ENCODE results near the gene MAST4. TPM values are rescaled to one million over a fixed set of nuclear protein-coding genes. Genes with fewer than 3 reads are reported as not detected.

MAST4 gene
- total RNA-seq, 1 experiment from 2014 or later = 26.5 TPM

DNA sequence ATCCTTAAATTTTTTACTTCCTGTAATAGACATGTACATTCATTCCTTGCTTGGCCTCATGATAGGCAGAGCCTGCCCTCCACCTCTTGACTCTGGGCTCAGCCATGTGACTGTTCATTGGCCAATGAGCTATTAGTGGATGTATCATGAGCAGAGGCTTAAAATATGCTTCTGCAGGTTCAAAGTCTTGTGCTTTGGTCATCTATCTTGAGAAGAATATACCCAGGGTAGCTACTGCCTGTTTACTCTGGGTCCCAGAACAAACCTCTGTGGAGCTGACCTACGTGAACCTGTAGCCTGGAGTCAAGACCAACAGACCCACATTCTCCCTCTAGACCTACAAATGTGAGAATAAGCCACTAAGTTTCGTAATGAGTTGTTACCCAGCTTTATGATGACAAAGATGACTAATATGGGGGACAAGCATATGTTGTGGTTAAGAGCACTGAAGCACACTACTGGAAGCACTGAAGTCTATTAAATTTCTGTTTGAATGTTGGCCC lies 244.4 kb downstream of the MAST4 start:
- BruUV-seq (replicated peaks) = no TSS peak
- no peaks in the 10 kb centered on the region for H3K27me3 Mint-ChIP-seq (ENCODE audit: insufficient read depth, unreplicated experiment)
- TF ChIP-seq, protein P1, sequence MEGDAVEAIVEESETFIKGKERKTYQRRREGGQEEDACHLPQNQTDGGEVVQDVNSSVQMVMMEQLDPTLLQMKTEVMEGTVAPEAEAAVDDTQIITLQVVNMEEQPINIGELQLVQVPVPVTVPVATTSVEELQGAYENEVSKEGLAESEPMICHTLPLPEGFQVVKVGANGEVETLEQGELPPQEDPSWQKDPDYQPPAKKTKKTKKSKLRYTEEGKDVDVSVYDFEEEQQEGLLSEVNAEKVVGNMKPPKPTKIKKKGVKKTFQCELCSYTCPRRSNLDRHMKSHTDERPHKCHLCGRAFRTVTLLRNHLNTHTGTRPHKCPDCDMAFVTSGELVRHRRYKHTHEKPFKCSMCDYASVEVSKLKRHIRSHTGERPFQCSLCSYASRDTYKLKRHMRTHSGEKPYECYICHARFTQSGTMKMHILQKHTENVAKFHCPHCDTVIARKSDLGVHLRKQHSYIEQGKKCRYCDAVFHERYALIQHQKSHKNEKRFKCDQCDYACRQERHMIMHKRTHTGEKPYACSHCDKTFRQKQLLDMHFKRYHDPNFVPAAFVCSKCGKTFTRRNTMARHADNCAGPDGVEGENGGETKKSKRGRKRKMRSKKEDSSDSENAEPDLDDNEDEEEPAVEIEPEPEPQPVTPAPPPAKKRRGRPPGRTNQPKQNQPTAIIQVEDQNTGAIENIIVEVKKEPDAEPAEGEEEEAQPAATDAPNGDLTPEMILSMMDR (IDR thresholded peaks at IDR 0.05; ENCODE audit: unreplicated experiment) = no peak
- CTCF ChIA-PET = interaction anchor here (0.6 to 2.4 kb wide), 4 partner anchors 10 to 239 kb away, joined by 3 to 15 read pairs (median 5); no protein-coding TSS in a partner anchor
- no peaks in the 10 kb centered on the region for H3K9me3 Mint-ChIP-seq (ENCODE audit: unreplicated experiment)
- no peak overlapping the region for H3K27ac Mint-ChIP-seq (ENCODE audit: low read depth, unreplicated experiment)
- H3K36me3 Mint-ChIP-seq (ENCODE audit: insufficient read depth, unreplicated experiment) = no peaks in the 10 kb centered on the region
- H3K4me3 Mint-ChIP-seq (ENCODE audit: unreplicated experiment) = no peak overlapping the region
- intact Hi-C loops (cut with micrococcal nuclease) = no loop called here
- POLR2A ChIA-PET = interaction anchor here (0.7 to 5.3 kb wide), 5 partner anchors 9 to 1319 kb away, joined by 3 to 27 read pairs (median 3); no protein-coding TSS in a partner anchor
- H3K4me1 Mint-ChIP-seq (ENCODE audit: insufficient read depth, unreplicated experiment) = peaks cover 10% of the 10 kb centered on the region
- peak; percentile 22 for DNase-seq (ENCODE audit: unreplicated experiment)

DNA sequence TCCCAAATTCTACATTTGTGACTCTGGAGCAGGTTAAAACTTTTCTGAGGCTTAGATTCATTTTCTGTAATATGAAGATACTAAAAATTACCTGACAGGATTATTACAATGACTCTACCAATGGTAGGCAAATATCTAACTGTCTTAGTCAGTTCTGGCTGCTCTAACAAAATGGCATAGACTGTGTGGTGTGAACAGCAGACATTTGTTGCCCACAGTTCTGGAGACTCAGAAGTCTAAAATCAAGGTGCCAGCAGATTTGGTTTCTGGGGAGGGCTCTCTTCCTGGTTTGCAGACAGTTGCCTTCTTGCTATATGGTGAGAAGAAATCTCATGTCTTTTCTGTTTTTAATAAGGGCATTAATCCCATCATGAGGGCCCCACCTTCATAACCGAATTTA lies 245.1 kb downstream of the MAST4 start:
- Mint-ChIP-seq H3K9me3 (ENCODE audit: unreplicated experiment) (no peaks in the 10 kb centered on the region), H3K27me3 (ENCODE audit: insufficient read depth, unreplicated experiment) (no peaks in the 10 kb centered on the region), H3K4me3 (ENCODE audit: unreplicated experiment) (no peak overlapping the region), H3K36me3 (ENCODE audit: insufficient read depth, unreplicated experiment) (no peaks in the 10 kb centered on the region), H3K4me1 (ENCODE audit: insufficient read depth, unreplicated experiment) (peaks cover 10% of the 10 kb centered on the region), H3K27ac (ENCODE audit: low read depth, unreplicated experiment) (no peak overlapping the region)
- DNase-seq (ENCODE audit: unreplicated experiment) = no peak
- CTCF ChIA-PET = interaction anchor here (0.6 kb wide), 1 partner anchor 239 kb away, joined by 3 read pairs; no protein-coding TSS in a partner anchor
- TF ChIP-seq, protein P1 (IDR thresholded peaks at IDR 0.05; ENCODE audit: unreplicated experiment) = no peak
- no TSS peak for BruUV-seq (replicated peaks)
- POLR2A ChIA-PET = interaction anchor here (1.5 to 5.3 kb wide), 2 partner anchors 9 to 11 kb away, joined by 7 to 27 read pairs; no protein-coding TSS in a partner anchor
- intact Hi-C loops (cut with micrococcal nuclease) = no loop called here

DNA sequence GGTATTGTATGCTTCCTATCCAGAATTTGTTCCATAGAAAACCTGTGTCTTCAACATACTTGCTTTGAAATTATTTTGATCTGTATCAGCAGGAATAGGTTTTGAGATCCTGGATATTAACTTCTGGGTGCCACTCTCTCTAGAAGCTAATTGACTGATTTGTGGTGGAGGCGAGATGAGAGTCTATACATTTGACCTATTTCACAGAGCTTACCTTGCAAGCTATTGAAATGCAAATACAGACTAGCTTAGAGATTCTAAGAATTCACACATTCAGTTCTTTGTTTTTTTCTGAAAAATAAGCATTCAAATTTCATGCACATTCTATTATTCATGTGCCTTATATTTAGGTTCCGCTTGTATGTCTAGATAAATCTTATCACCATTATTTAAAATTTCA lies 246.3 kb downstream of the MAST4 start:
- Mint-ChIP-seq H3K27ac (ENCODE audit: low read depth, unreplicated experiment) (no peak overlapping the region), H3K36me3 (ENCODE audit: insufficient read depth, unreplicated experiment) (no peaks in the 10 kb centered on the region), H3K4me1 (ENCODE audit: insufficient read depth, unreplicated experiment) (peaks cover 10% of the 10 kb centered on the region), H3K4me3 (ENCODE audit: unreplicated experiment) (no peak overlapping the region), H3K9me3 (ENCODE audit: unreplicated experiment) (no peaks in the 10 kb centered on the region), H3K27me3 (ENCODE audit: insufficient read depth, unreplicated experiment) (no peaks in the 10 kb centered on the region)
- intact Hi-C loops (cut with micrococcal nuclease) = no loop called here
- POLR2A ChIA-PET = interaction anchor here (5.3 kb wide), 1 partner anchor 13 kb away, joined by 27 read pairs; no protein-coding TSS in a partner anchor
- CTCF ChIA-PET = no interaction called here
- DNase-seq (ENCODE audit: unreplicated experiment) = no peak
- no TSS peak for BruUV-seq (replicated peaks)
- TF ChIP-seq, protein P1 (IDR thresholded peaks at IDR 0.05; ENCODE audit: unreplicated experiment) = no peak

DNA sequence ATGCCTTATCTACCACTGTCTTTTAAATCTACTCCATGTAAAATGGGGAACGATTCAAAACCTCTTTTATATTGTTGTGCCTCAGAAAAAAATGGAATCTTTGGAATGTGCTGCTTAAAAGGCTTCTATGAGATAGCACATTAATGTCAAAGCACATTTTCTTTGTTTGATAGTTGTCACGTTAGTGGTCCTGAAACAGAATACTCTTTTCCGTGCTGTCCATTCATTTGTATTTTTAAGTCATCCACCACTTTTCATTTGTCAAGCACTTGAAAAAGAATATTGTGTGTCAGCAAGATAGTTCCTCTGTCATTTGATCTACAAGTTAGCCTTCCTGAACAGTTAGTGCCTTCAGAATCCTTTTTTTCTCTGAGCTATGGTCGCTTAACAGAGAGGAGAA lies 246.9 kb downstream of the MAST4 start:
- no peak overlapping the region for H3K27ac Mint-ChIP-seq (ENCODE audit: low read depth, unreplicated experiment)
- POLR2A ChIA-PET = interaction anchor here (5.3 kb wide), 1 partner anchor 13 kb away, joined by 27 read pairs; no protein-coding TSS in a partner anchor
- H3K36me3 Mint-ChIP-seq (ENCODE audit: insufficient read depth, unreplicated experiment) = no peaks in the 10 kb centered on the region
- no peaks in the 10 kb centered on the region for H3K27me3 Mint-ChIP-seq (ENCODE audit: insufficient read depth, unreplicated experiment)
- CTCF ChIA-PET = no interaction called here
- TF ChIP-seq, protein P1 (IDR thresholded peaks at IDR 0.05; ENCODE audit: unreplicated experiment) = no peak
- no peak overlapping the region for H3K4me3 Mint-ChIP-seq (ENCODE audit: unreplicated experiment)
- no TSS peak for BruUV-seq (replicated peaks)
- intact Hi-C loops (cut with micrococcal nuclease) = no loop called here
- peaks cover 10% of the 10 kb centered on the region for H3K4me1 Mint-ChIP-seq (ENCODE audit: insufficient read depth, unreplicated experiment)
- no peak for DNase-seq (ENCODE audit: unreplicated experiment)
- no peaks in the 10 kb centered on the region for H3K9me3 Mint-ChIP-seq (ENCODE audit: unreplicated experiment)
